Measurements from ENCODE around the gene GDF9. TPM values are rescaled to one million over a fixed set of nuclear protein-coding genes. Genes with fewer than 3 reads are reported as not detected.

Gene GDF9
- total RNA-seq, 1 experiment from 2014 or later = 1.4 TPM

GRCh38 chr5:132854301-132854700 is 12.0 kb downstream of the GDF9 start:
- H3K4me1 ChIP-seq (replicated peaks; ENCODE audit: insufficient read depth) = peaks cover 5% of the 10 kb centered on the region
- no peak overlapping the region for H3K4me2 ChIP-seq
- intact Hi-C loops (cut with micrococcal nuclease; ENCODE audit: unreplicated experiment) = no loop called here
- H4K20me1 ChIP-seq (ENCODE audit: insufficient read depth) = no peaks in the 10 kb centered on the region
- H3K4me3 ChIP-seq = no peak overlapping the region
- H3K27me3 ChIP-seq (ENCODE audit: insufficient read depth, low read depth) = no peaks in the 10 kb centered on the region
- H3K9me3 ChIP-seq (ENCODE audit: insufficient read depth, low read depth) = no peaks in the 10 kb centered on the region
- BruUV-seq (replicated peaks) = no TSS peak
- H2AFZ ChIP-seq = peak overlapping the region; percentile 57; the same call in 1 of the 2 replicates
- TF ChIP-seq CTCF (conservative IDR thresholded peaks at IDR 0.05) = no peak
- CTCF ChIA-PET = no interaction called here
- 0 out of 2 replicates have a peak, but pooled peaks cover under 1% of the 10 kb centered on the region for H3F3A ChIP-seq (ENCODE audit: insufficient read depth, low read depth)
- DNase-seq = no peak
- H3K36me3 ChIP-seq (ENCODE audit: low read depth) = no peaks in the 10 kb centered on the region
- POLR2A ChIA-PET (ENCODE audit: unreplicated experiment) = no interaction called here
- H3K9me2 ChIP-seq (ENCODE audit: insufficient read depth) = no peaks in the 10 kb centered on the region
- no peaks in the 10 kb centered on the region for H3K79me2 ChIP-seq (ENCODE audit: low read depth)
- H3K27ac ChIP-seq = no peak overlapping the region

GRCh38 chr5:132853790-132854189 is 12.5 kb downstream of the GDF9 start:
- no peaks in the 10 kb centered on the region for H3K9me3 ChIP-seq (ENCODE audit: insufficient read depth, low read depth)
- no TSS peak for BruUV-seq (replicated peaks)
- 0 out of 2 replicates have a peak, but pooled peaks cover 5% of the 10 kb centered on the region for H3F3A ChIP-seq (ENCODE audit: insufficient read depth, low read depth)
- no peak overlapping the region for H3K4me3 ChIP-seq
- H2AFZ ChIP-seq = no peak overlapping the region
- CTCF ChIA-PET = no interaction called here
- no peak for DNase-seq
- H3K36me3 ChIP-seq (ENCODE audit: low read depth) = no peaks in the 10 kb centered on the region
- POLR2A ChIA-PET (ENCODE audit: unreplicated experiment) = no interaction called here
- intact Hi-C loops (cut with micrococcal nuclease; ENCODE audit: unreplicated experiment) = no loop called here
- no peaks in the 10 kb centered on the region for H3K9me2 ChIP-seq (ENCODE audit: insufficient read depth)
- no peaks in the 10 kb centered on the region for H3K27me3 ChIP-seq (ENCODE audit: insufficient read depth, low read depth)
- H4K20me1 ChIP-seq (ENCODE audit: insufficient read depth) = no peaks in the 10 kb centered on the region
- no peaks in the 10 kb centered on the region for H3K79me2 ChIP-seq (ENCODE audit: low read depth)
- H3K4me2 ChIP-seq = no peak overlapping the region
- H3K27ac ChIP-seq = no peak overlapping the region
- peaks cover 9% of the 10 kb centered on the region for H3K4me1 ChIP-seq (replicated peaks; ENCODE audit: insufficient read depth)
- TF ChIP-seq CTCF (conservative IDR thresholded peaks at IDR 0.05) = no peak
- no peak for TF ChIP-seq EZH2 (IDR thresholded peaks at IDR 0.05; ENCODE audit: low read depth)

GRCh38 chr5:132853323-132853722 is 12.9 kb downstream of the GDF9 start:
- Histone ChIP-seq H2AFZ (no peak overlapping the region), H4K20me1 (ENCODE audit: insufficient read depth) (no peaks in the 10 kb centered on the region), H3K27me3 (ENCODE audit: insufficient read depth, low read depth) (no peaks in the 10 kb centered on the region), H3K36me3 (ENCODE audit: low read depth) (no peaks in the 10 kb centered on the region), H3K9me3 (ENCODE audit: insufficient read depth, low read depth) (no peaks in the 10 kb centered on the region), H3K79me2 (ENCODE audit: low read depth) (no peaks in the 10 kb centered on the region), H3K4me3 (no peak overlapping the region), H3K4me2 (no peak overlapping the region), H3F3A (ENCODE audit: insufficient read depth, low read depth) (0 out of 2 replicates have a peak, but pooled peaks cover 6% of the 10 kb centered on the region), H3K4me1 (replicated peaks; ENCODE audit: insufficient read depth) (peaks cover 9% of the 10 kb centered on the region), H3K9me2 (ENCODE audit: insufficient read depth) (no peaks in the 10 kb centered on the region), H3K27ac (no peak overlapping the region)
- intact Hi-C loops (cut with micrococcal nuclease; ENCODE audit: unreplicated experiment) = no loop called here
- BruUV-seq (replicated peaks) = no TSS peak
- ChIA-PET CTCF (no interaction called here), POLR2A (ENCODE audit: unreplicated experiment) (no interaction called here)
- no peak for TF ChIP-seq CTCF (conservative IDR thresholded peaks at IDR 0.05)
- no peak for TF ChIP-seq EZH2 (IDR thresholded peaks at IDR 0.05; ENCODE audit: low read depth)
- no peak for DNase-seq

All from PC-9 (cell line).